SH-SY5Y (cell line): ENCODE data around the gene NOS3.

Experiments used
- GATA2 ChIP-seq: IDR thresholded peaks from 2 replicates; pipeline ENCODE4 v1.6.1; 2011; ENCODE audit warnings: mild to moderate bottlenecking, low read depth, low read length
- GATA3 ChIP-seq: IDR thresholded peaks from 2 replicates; pipeline ENCODE4 v1.6.1; 2011; ENCODE audit warnings: low read depth, mild to moderate bottlenecking, low read length, moderate library complexity

DNA sequence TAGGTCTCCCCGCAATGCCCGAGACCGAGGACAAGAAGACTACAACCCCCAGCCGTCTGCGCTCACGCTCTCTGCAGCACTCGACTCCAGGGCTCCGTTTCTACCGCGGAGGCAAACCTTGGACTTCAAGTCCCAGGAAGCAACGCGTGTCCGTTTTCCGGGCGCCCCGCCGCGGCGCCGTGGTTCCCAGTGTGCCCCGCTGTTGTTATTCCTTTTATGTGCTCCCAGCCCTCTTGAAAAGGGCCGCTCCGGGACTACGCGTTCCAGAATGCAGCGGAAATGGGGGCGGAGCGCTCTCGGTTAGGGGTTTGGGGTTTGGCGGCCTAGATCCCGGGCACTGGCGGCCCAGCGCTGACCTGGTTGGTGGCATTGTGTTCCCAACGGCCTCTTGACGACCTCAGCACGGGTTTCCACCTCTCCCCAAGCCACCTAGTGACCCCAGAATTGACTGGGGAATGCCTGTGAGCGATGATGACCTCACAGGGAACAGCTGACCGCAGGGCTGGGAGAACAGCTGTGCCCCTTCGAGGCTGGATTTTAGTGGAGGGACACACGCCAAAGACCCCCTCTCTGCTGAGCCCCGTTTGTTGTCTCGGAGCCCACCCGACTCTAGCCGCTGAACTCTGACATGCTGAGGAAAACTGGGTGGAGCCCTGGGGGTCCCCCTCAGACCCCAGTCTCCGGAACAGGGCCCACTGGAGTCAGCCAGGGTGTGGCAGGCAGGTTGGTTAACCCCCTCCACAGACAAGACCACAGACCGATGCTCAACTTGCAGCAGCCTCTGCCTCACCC is 67.4 kb downstream of the NOS3 start:
- TF ChIP-seq GATA2 (no peak), GATA3 (no peak)
